ENCODE data around the gene RNF186.

- TF ChIP-seq CTCF (IDR thresholded peaks at IDR 0.05; ENCODE audit: low read length): no peak
- no peak for TF ChIP-seq EZH2 (optimal IDR thresholded peaks at IDR 0.05; ENCODE audit: low read depth, low read length)
Measured at GRCh38 chr1:19764848-19765247, 50.2 kb downstream of the RNF186 start.
